B cell (primary cell): ENCODE results near the gene TTC28. TPM values are rescaled to one million over a fixed set of nuclear protein-coding genes. Genes with fewer than 3 reads are reported as not detected.

Experiments
- ATAC-seq: fragments of 200-7000 bp; cut with Tn5 transposase; one replicate; pipeline ENCODE4 v1.10.0; 2021; ENCODE audit warnings: low read depth, mild to moderate bottlenecking, moderate number of reproducible peaks, moderate library complexity
- CTCF ChIA-PET: fragments of 350-600 bp; sonication (Branson Sonifier 250); formaldehyde crosslinking; loops from one replicate; lab custom pipeline; 2021; ENCODE audit warnings: antibody characterized with exemption, inconsistent platforms; lab: Charles Lee
- POLR2A ChIA-PET: fragments of 350-600 bp; sonication (Branson Sonifier 250); formaldehyde crosslinking; loops from one replicate; lab custom pipeline; 2021; ENCODE audit warnings: antibody characterized with exemption; lab: Charles Lee
- DNase-seq: peaks from one replicate; pipeline ENCODE4 v3.0.0; 2013
- H2AFZ ChIP-seq: 2 replicates; pipeline ENCODE4 v1.6.1; 2012; ENCODE audit warnings: mild to moderate bottlenecking, low read depth, low read length; ENCODE audit not compliant: insufficient read depth, poor library complexity, severe bottlenecking
- H3K27ac ChIP-seq, 2 donors: 1 replicate in 1 of 2; 2 replicates in 1 of 2; pipeline ENCODE4 v1.5.1; 2012 to 2013; ENCODE audit warnings: low read length in 2 of 2, mild to moderate bottlenecking in 2 of 2, moderate library complexity in 1 of 2
- H3K27me3 ChIP-seq, 4 experiments: fragments of 200-600 bp in 1 of 4; sonication (generic) in 1 of 4; replicated peaks in 1 of 4; 1 replicate in 2 of 4; 2 replicates in 2 of 4; pipeline versions ENCODE4 v1.6.1 to v1.7.0; 2013 to 2016; ENCODE audit warnings: low read length in 3 of 4, mild to moderate bottlenecking in 2 of 4, mixed read lengths in 1 of 4, moderate library complexity in 1 of 4; ENCODE audit not compliant: insufficient read depth in 4 of 4, control insufficient read depth in 3 of 4; ENCODE audit errors: control extremely low read depth in 1 of 4
- H3K36me3 ChIP-seq, 2 experiments: replicated peaks in 1 of 2; 1 replicate in 1 of 2; 2 replicates in 1 of 2; pipeline versions ENCODE4 v1.6.1 to v1.7.1; 2013; ENCODE audit warnings: low read length in 1 of 2; ENCODE audit not compliant: insufficient read depth in 2 of 2, control insufficient read depth in 1 of 2; ENCODE audit errors: control extremely low read depth in 1 of 2, extremely low read depth in 1 of 2
- H3K4me1 ChIP-seq, 2 donors: fragments of 200-600 bp in 1 of 2; sonication (generic) in 1 of 2; 1 replicate in 1 of 2; 2 replicates in 1 of 2; pipeline versions ENCODE4 v1.5.1 to v1.6.1; 2013 to 2017; ENCODE audit warnings: low read length in 2 of 2; ENCODE audit not compliant: control insufficient read depth in 2 of 2, insufficient read depth in 2 of 2
- H3K4me2 ChIP-seq: replicated peaks from 2 replicates; pipeline ENCODE3; 2012; ENCODE audit warnings: mild to moderate bottlenecking, low read depth, low read length; ENCODE audit not compliant: poor library complexity, severe bottlenecking
- H3K4me3 ChIP-seq, 5 experiments: fragments of 200-600 bp in 1 of 5; sonication (generic) in 1 of 5; 1 replicate in 3 of 5; 2 replicates in 2 of 5; pipeline versions ENCODE4 v1.5.1 to v1.7.0; 2011 to 2016; ENCODE audit warnings: low read length in 4 of 5, mild to moderate bottlenecking in 4 of 5, low read depth in 2 of 5, control low read depth in 1 of 5, moderate library complexity in 1 of 5; ENCODE audit not compliant: insufficient read depth in 1 of 5; ENCODE audit errors: control extremely low read depth in 1 of 5, extremely low read depth in 1 of 5
- H3K79me2 ChIP-seq: fragments of 200-600 bp; sonication (generic); one replicate; pipeline ENCODE4 v1.6.0; 2016; ENCODE audit warnings: low read length; ENCODE audit not compliant: control insufficient read depth, insufficient read depth
- H3K9ac ChIP-seq: fragments of 200-600 bp; sonication (generic); 2 replicates; pipeline ENCODE4 v1.6.1; 2017; ENCODE audit warnings: mild to moderate bottlenecking, low read length, moderate library complexity
- H3K9me3 ChIP-seq, 3 donors: one replicate each; pipeline versions ENCODE4 v1.6.1 to v1.7.1; 2013; ENCODE audit warnings: low read length in 2 of 3; ENCODE audit not compliant: control insufficient read depth in 2 of 3, insufficient read depth in 1 of 3; ENCODE audit errors: control extremely low read depth in 1 of 3
- H4K20me1 ChIP-seq: 2 replicates; pipeline ENCODE4 v1.6.0; 2012; ENCODE audit warnings: mild to moderate bottlenecking, low read length; ENCODE audit not compliant: insufficient read depth, control insufficient read depth, poor library complexity, severe bottlenecking
- H3K27ac Mint-ChIP-seq: one replicate; pipeline ENCODE4 v1.8.0; 2021; ENCODE audit warnings: mixed read lengths
- H3K27me3 Mint-ChIP-seq: one replicate; pipeline ENCODE4 v1.8.0; 2021; ENCODE audit warnings: mixed read lengths
- H3K4me1 Mint-ChIP-seq: one replicate; pipeline ENCODE4 v1.8.0; 2021; ENCODE audit warnings: mixed read lengths
- H3K4me3 Mint-ChIP-seq: one replicate; pipeline ENCODE4 v1.8.0; 2021; ENCODE audit warnings: mixed read lengths
- H3K9me3 Mint-ChIP-seq: one replicate; pipeline ENCODE4 v1.8.0; 2022; ENCODE audit warnings: mixed read lengths; ENCODE audit not compliant: insufficient read depth
- EZH2 ChIP-seq: IDR thresholded peaks from 2 replicates; pipeline ENCODE4 v1.6.1; 2012; ENCODE audit warnings: borderline replicate concordance, low read depth, mild to moderate bottlenecking, moderate library complexity, low read length; ENCODE audit not compliant: insufficient read depth, poor library complexity, severe bottlenecking
- WGBS: methylation state at CpG from one replicate; pipeline ENCODE4 v1.1.5; 2013; ENCODE audit warnings: missing lambda C conversion rate; ENCODE audit not compliant: insufficient coverage; 5-methylcytosine and 5-hydroxymethylcytosine counted together
- intact Hi-C: fragments of 100-400 bp; cut with micrococcal nuclease; formaldehyde crosslinking; loops from one replicate; pipeline ENCODE4 v1.10.0; 2022
- polyA plus RNA-seq: library from polyadenylated mRNA; depleted of rRNA; stranded (reverse); fragments of >200 nt; gene quantifications from 2 replicates; pipeline ENCODE4 v1.2.3, GENCODE V29; 2012
- total RNA-seq, 2 donors: library from RNA; stranded (reverse); fragments of 120-200 nt in 1 of 2; gene quantifications; 1 replicate in 1 of 2; 2 replicates in 1 of 2; pipeline versions ENCODE4 v1.2.3 to v1.2.4, GENCODE V29; 2013 to 2022
- TF ChIP-seq, protein P1 (sequence below): fragments of 200-600 bp; IDR thresholded peaks from one replicate; pipeline ENCODE4 v1.8.0; 2022; ENCODE audit warnings: antibody characterized with exemption, mild to moderate bottlenecking

Gene TTC28
- total and polyA plus RNA-seq, 2 donors (not counting 1 experiment from before 2014, with no cell fraction given) = 4.5 to 7.3 TPM

DNA sequence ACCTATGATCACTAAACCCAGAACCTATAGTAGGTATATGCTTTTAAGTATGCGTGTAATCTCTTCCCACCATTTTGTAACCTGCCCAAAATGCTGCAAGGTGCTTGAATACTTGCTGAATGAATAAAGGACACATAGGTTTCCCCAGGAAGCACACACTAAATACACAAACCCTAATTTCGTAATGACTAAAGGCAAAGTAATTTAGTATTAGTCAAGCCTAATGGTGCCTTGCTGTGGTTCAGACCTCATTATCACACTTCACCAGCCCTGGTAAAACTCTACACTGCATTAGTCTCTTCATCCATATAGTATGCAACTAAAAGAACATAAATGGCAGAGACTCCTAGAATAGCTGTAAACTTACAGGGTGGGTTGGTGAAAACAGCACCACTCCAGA is 471.6 kb downstream of the TTC28 start:
- no peaks in the 10 kb centered on the region for H3K36me3 ChIP-seq
- peaks cover 9% of the 10 kb centered on the region for H3K9me3 Mint-ChIP-seq
- no peaks in the 10 kb centered on the region for H3K27me3 ChIP-seq
- H3K9me3 ChIP-seq = no peaks in the 10 kb centered on the region
- TF ChIP-seq EZH2 = no peak
- TF ChIP-seq, protein P1, sequence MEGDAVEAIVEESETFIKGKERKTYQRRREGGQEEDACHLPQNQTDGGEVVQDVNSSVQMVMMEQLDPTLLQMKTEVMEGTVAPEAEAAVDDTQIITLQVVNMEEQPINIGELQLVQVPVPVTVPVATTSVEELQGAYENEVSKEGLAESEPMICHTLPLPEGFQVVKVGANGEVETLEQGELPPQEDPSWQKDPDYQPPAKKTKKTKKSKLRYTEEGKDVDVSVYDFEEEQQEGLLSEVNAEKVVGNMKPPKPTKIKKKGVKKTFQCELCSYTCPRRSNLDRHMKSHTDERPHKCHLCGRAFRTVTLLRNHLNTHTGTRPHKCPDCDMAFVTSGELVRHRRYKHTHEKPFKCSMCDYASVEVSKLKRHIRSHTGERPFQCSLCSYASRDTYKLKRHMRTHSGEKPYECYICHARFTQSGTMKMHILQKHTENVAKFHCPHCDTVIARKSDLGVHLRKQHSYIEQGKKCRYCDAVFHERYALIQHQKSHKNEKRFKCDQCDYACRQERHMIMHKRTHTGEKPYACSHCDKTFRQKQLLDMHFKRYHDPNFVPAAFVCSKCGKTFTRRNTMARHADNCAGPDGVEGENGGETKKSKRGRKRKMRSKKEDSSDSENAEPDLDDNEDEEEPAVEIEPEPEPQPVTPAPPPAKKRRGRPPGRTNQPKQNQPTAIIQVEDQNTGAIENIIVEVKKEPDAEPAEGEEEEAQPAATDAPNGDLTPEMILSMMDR = no peak
- H3K4me2 ChIP-seq = no peak overlapping the region
- WGBS = no CpG with 5 or more reads among the region's 2 CpGs
- no peak overlapping the region for H2AFZ ChIP-seq
- H3K27me3 Mint-ChIP-seq = peaks cover 18% of the 10 kb centered on the region
- no peaks in the 10 kb centered on the region for H4K20me1 ChIP-seq
- intact Hi-C loops = no loop called here
- DNase-seq (no peak), ATAC-seq (no peak)
- no peak overlapping the region for H3K9ac ChIP-seq
- H3K4me3 Mint-ChIP-seq = no peak overlapping the region
- H3K27ac Mint-ChIP-seq = no peak overlapping the region
- CTCF ChIA-PET = no interaction called here
- no peaks in the 10 kb centered on the region for H3K4me1 ChIP-seq
- no peak overlapping the region for H3K4me3 ChIP-seq
- no peaks in the 10 kb centered on the region for H3K79me2 ChIP-seq
- H3K4me1 Mint-ChIP-seq = no peaks in the 10 kb centered on the region
- H3K27ac ChIP-seq = no peak overlapping the region
- POLR2A ChIA-PET = no interaction called here

DNA sequence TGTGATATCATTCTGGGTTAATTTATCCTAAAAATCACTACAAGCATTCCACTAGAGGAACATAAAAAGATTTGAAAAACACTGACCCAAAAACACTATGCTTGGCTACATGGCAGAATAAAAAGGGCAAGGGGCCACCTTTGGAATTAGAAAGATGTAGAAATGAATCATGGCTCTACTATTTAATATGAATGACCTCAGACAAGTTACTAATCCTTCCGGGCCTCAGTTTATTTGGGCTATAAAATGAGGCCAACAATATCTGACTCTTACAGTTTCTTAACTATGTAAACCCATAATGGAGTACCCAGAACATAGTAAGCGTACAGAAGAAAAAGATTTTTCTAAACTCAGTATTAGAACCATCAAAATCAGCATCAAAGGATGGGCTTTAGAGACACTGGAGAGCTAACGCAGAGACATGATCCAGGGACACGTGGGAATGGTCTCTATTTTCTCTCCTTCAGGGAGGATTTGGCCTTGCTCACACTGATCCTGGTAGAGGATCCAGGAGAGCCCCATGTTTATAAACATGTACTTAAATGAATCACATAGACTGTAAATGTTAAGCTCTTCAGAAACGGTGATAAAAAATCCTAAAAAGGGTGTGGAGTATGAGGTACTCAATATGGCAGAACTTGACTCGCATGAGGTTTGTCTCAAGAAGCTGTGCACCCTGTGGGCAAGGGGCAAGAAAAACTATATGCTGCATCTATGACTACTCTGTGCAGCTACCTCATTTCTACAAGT is 472.2 kb downstream of the TTC28 start:
- Histone ChIP-seq H4K20me1 (no peaks in the 10 kb centered on the region), H3K9ac (no peak overlapping the region), H3K27ac (no peak overlapping the region), H3K36me3 (no peaks in the 10 kb centered on the region), H3K4me2 (no peak overlapping the region), H3K9me3 (no peaks in the 10 kb centered on the region), H3K4me1 (no peaks in the 10 kb centered on the region), H3K79me2 (no peaks in the 10 kb centered on the region), H3K27me3 (no peaks in the 10 kb centered on the region), H2AFZ (no peak overlapping the region), H3K4me3 (no peak overlapping the region)
- Mint-ChIP-seq H3K4me1 (no peaks in the 10 kb centered on the region), H3K27me3 (peaks cover 18% of the 10 kb centered on the region), H3K27ac (no peak overlapping the region), H3K4me3 (no peak overlapping the region), H3K9me3 (peaks cover 9% of the 10 kb centered on the region)
- CTCF ChIA-PET = no interaction called here
- TF ChIP-seq, protein P1 = no peak
- no peak for TF ChIP-seq EZH2
- POLR2A ChIA-PET = no interaction called here
- WGBS = no CpG with 5 or more reads among the region's 6 CpGs
- DNase-seq = no peak
- intact Hi-C loops = no loop called here
- ATAC-seq = no peak
